ENCODE measurements around the gene HES7.

Gene HES7

GRCh38 chr17:8138374-8138671, 14.4 kb upstream of the HES7 start:
- H3K36me3 ChIP-seq, result no peaks in the 10 kb centered on the region
- peak overlapping the region; percentile 53 for H3K27ac ChIP-seq
- H3K4me1 ChIP-seq (ENCODE audit: control insufficient read depth in 1 of 2, insufficient read depth in 1 of 2, low read depth in 1 of 2, low read length in 1 of 2), result peaks cover 25 to 29% of the 10 kb centered on the region in 2 experiments
- H3K4me3 ChIP-seq (ENCODE audit: low read depth in 1 of 2, low read length in 1 of 2), result peak overlapping the region; percentile 38 to 63
- H3K27me3 ChIP-seq, result peaks cover 40% of the 10 kb centered on the region
- no peaks in the 10 kb centered on the region for H3K9me3 ChIP-seq
- TF ChIP-seq CTCF (IDR thresholded peaks at IDR 0.05), result no peak

GRCh38 chr17:8137645-8138373, 13.9 kb upstream of the HES7 start:
- Histone ChIP-seq H3K4me1 (ENCODE audit: control insufficient read depth in 1 of 2, insufficient read depth in 1 of 2, low read depth in 1 of 2, low read length in 1 of 2) (peaks cover 25 to 29% of the 10 kb centered on the region in 2 experiments), H3K4me3 (ENCODE audit: low read depth in 1 of 2, low read length in 1 of 2) (peak overlapping the region in 1 of 2 experiments; percentile 38), H3K27me3 (peaks cover 43% of the 10 kb centered on the region), H3K36me3 (no peaks in the 10 kb centered on the region), H3K27ac (no peak overlapping the region), H3K9me3 (no peaks in the 10 kb centered on the region)
- no peak for TF ChIP-seq CTCF (IDR thresholded peaks at IDR 0.05)

DNA sequence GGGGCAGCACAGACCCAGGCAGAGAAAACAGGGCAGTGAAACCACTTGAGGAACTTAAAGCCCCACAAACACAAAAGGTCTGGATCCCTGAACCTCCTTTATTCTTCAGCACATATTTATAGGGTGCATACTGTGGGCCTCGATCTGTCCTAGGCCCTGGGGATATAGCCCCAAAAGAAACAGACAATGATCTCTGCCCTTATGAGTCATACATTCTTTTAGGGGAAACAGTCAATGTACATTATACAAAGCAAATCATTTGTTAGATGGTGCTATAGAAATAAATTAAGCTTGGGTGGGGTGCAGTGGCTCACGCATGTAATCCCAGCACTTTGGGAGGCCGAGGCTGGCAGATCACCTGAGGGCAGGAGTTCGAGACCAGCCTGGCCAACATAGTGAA, 10.0 kb upstream of the HES7 start:
- Histone ChIP-seq H3K27me3 (peaks cover 76% of the 10 kb centered on the region), H3K36me3 (no peaks in the 10 kb centered on the region), H3K27ac (no peak overlapping the region), H3K9me3 (no peaks in the 10 kb centered on the region), H3K4me3 (ENCODE audit: low read depth in 1 of 2, low read length in 1 of 2) (no peak overlapping the region), H3K4me1 (ENCODE audit: control insufficient read depth in 1 of 2, insufficient read depth in 1 of 2, low read depth in 1 of 2, low read length in 1 of 2) (peaks cover 14 to 16% of the 10 kb centered on the region in 2 experiments)
- TF ChIP-seq CTCF (IDR thresholded peaks at IDR 0.05), result no peak

DNA sequence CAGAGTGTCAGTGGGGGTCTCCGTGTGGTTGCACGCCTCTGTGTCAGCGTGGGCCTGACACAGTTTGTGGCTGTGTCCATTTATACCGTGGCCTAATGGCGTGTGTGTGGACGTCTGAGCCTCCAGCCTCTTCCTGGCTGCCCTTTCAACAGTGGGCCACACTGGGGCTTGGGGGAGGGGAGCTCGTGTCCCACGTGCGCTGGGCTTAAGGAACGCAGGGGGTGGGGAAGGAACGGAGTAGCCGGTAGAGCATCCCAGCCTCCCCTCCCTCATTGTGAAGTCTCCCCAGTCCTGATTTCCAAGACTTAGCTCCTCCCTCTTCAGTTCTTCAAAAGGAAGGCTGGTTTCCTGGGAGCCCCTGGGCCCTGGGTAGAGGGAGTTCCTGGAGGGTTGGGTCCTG, 9.5 kb upstream of the HES7 start:
- no peak for TF ChIP-seq CTCF (IDR thresholded peaks at IDR 0.05)
- Histone ChIP-seq H3K27me3 (peaks cover 82% of the 10 kb centered on the region), H3K4me1 (ENCODE audit: control insufficient read depth in 1 of 2, insufficient read depth in 1 of 2, low read depth in 1 of 2, low read length in 1 of 2) (peaks cover 8 to 11% of the 10 kb centered on the region in 2 experiments), H3K9me3 (no peaks in the 10 kb centered on the region), H3K36me3 (no peaks in the 10 kb centered on the region), H3K27ac (no peak overlapping the region), H3K4me3 (ENCODE audit: low read depth in 1 of 2, low read length in 1 of 2) (no peak overlapping the region)

GRCh38 chr17:8131844-8132441, 8.0 kb upstream of the HES7 start:
- H3K4me3 ChIP-seq (ENCODE audit: low read depth in 1 of 2, low read length in 1 of 2), result no peak overlapping the region
- TF ChIP-seq CTCF (IDR thresholded peaks at IDR 0.05), result no peak
- H3K9me3 ChIP-seq, result no peaks in the 10 kb centered on the region

More at GRCh38 chr17:8131844-8132441, 8.0 kb upstream of the HES7 start:
- Histone ChIP-seq H3K27me3 (peaks cover 82% of the 10 kb centered on the region), H3K27ac (no peak overlapping the region), H3K4me1 (ENCODE audit: control insufficient read depth in 1 of 2, insufficient read depth in 1 of 2, low read depth in 1 of 2, low read length in 1 of 2) (peaks cover 4 to 6% of the 10 kb centered on the region in 2 experiments), H3K36me3 (no peaks in the 10 kb centered on the region)
